DND-41 (cell line): Measurements from ENCODE around the gene CCDC178.
A peak's percentile ranks its signal among the peaks of the same experiment; 100 is the strongest.

Experiments used
- ATAC-seq: fragments of 200-7000 bp; cut with Tn5 transposase; 3 replicates; pipeline ENCODE4 v1.9.1; 2021; ENCODE audit warnings: low read depth; ENCODE audit not compliant: insufficient read depth
- DNase-seq: peaks from one replicate; pipeline ENCODE4 v3.0.0-alpha.2; 2020
- H2AFZ ChIP-seq: 2 replicates; pipeline ENCODE4 v1.6.0; 2012; ENCODE audit warnings: low read depth, low read length
- H3K27ac ChIP-seq: 2 replicates; pipeline ENCODE4 v1.5.1; 2012; ENCODE audit warnings: low read length, inconsistent platforms
- H3K27me3 ChIP-seq: fragments of 200-600 bp; sonication (generic); 2 replicates; pipeline ENCODE4 v1.6.0; 2012; ENCODE audit warnings: low read length, mild to moderate bottlenecking, inconsistent platforms; ENCODE audit not compliant: insufficient read depth, poor library complexity
- H3K36me3 ChIP-seq: 2 replicates; pipeline ENCODE4 v1.5.1; 2012; ENCODE audit warnings: low read length, inconsistent platforms; ENCODE audit not compliant: insufficient read depth
- H3K4me1 ChIP-seq: 2 replicates; pipeline ENCODE4 v1.5.1; 2012; ENCODE audit warnings: mild to moderate bottlenecking, low read length; ENCODE audit not compliant: insufficient read depth
- H3K4me2 ChIP-seq: 2 replicates; pipeline ENCODE4 v1.6.0; 2012; ENCODE audit warnings: mild to moderate bottlenecking, moderate library complexity, low read length, inconsistent platforms; ENCODE audit not compliant: insufficient read depth
- H3K4me3 ChIP-seq, 2 experiments: fragments of 200-600 bp in 1 of 2; shearing (Covaris generic) in 1 of 2; 2 replicates each; pipeline ENCODE4 v1.5.1; 2012 to 2016; ENCODE audit warnings: inconsistent platforms in 2 of 2, low read length in 2 of 2, mild to moderate bottlenecking in 2 of 2, low read depth in 1 of 2, moderate library complexity in 1 of 2
- H3K79me2 ChIP-seq: 2 replicates; pipeline ENCODE4 v1.6.0; 2012; ENCODE audit warnings: low read length, inconsistent platforms; ENCODE audit not compliant: insufficient read depth
- H3K9ac ChIP-seq: 2 replicates; pipeline ENCODE4 v1.6.0; 2012; ENCODE audit warnings: low read depth, mild to moderate bottlenecking, inconsistent platforms, low read length, moderate library complexity
- H3K9me3 ChIP-seq: 2 replicates; pipeline ENCODE4 v1.5.1; 2012; ENCODE audit warnings: low read length, moderate library complexity, mild to moderate bottlenecking, inconsistent platforms; ENCODE audit not compliant: insufficient read depth, severe bottlenecking
- H4K20me1 ChIP-seq: 2 replicates; pipeline ENCODE4 v1.6.0; 2012; ENCODE audit warnings: low read length; ENCODE audit not compliant: insufficient read depth
- EZH2 ChIP-seq: IDR thresholded peaks from 3 replicates; pipeline ENCODE4 v1.6.1; 2012; ENCODE audit warnings: borderline replicate concordance, low read depth, mild to moderate bottlenecking, moderate library complexity, low read length, inconsistent platforms; ENCODE audit not compliant: severe bottlenecking
- TF ChIP-seq, protein P1 (sequence below): IDR thresholded peaks from 2 replicates; pipeline ENCODE4 v1.5.1; 2012; ENCODE audit warnings: borderline replicate concordance, low read length, moderate library complexity, mild to moderate bottlenecking; ENCODE audit not compliant: poor library complexity, severe bottlenecking; ENCODE audit errors: extremely low read depth

CCDC178 gene

GRCh38 chr18:33022370-33022769 is 418.2 kb downstream of the CCDC178 start:
- no peak overlapping the region for H3K9ac ChIP-seq
- no peaks in the 10 kb centered on the region for H3K9me3 ChIP-seq
- H3K36me3 ChIP-seq: no peaks in the 10 kb centered on the region
- DNase-seq (no peak), ATAC-seq (no peak)
- H3K4me1 ChIP-seq: no peaks in the 10 kb centered on the region
- no peaks in the 10 kb centered on the region for H3K27me3 ChIP-seq
- H3K79me2 ChIP-seq: no peaks in the 10 kb centered on the region
- H2AFZ ChIP-seq: no peak overlapping the region
- TF ChIP-seq, protein P1, sequence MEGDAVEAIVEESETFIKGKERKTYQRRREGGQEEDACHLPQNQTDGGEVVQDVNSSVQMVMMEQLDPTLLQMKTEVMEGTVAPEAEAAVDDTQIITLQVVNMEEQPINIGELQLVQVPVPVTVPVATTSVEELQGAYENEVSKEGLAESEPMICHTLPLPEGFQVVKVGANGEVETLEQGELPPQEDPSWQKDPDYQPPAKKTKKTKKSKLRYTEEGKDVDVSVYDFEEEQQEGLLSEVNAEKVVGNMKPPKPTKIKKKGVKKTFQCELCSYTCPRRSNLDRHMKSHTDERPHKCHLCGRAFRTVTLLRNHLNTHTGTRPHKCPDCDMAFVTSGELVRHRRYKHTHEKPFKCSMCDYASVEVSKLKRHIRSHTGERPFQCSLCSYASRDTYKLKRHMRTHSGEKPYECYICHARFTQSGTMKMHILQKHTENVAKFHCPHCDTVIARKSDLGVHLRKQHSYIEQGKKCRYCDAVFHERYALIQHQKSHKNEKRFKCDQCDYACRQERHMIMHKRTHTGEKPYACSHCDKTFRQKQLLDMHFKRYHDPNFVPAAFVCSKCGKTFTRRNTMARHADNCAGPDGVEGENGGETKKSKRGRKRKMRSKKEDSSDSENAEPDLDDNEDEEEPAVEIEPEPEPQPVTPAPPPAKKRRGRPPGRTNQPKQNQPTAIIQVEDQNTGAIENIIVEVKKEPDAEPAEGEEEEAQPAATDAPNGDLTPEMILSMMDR: no peak
- no peak for TF ChIP-seq EZH2
- H3K4me2 ChIP-seq: no peak overlapping the region
- H3K27ac ChIP-seq: no peak overlapping the region
- no peaks in the 10 kb centered on the region for H4K20me1 ChIP-seq
- H3K4me3 ChIP-seq: no peak overlapping the region

DNA sequence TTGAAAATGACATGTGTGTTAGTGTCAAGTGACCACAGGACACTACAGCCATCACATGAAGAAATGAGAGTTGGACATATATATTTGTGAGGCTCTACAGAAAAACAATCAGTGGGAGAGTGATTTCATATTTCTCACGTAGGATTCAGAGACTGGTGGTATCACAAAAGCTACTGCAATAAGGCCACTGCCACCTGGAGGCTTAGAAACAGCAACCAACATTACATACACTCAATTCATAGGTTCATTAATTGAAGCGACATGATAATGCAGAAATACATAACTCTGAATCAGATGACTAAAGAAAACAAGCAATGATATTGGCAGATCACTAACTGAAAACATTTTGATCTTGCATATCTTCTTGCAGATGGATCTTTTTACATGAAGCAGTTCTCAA is 419.6 kb downstream of the CCDC178 start:
- no peak for TF ChIP-seq EZH2
- TF ChIP-seq, protein P1: peak; percentile 8
- Histone ChIP-seq H3K27me3 (no peaks in the 10 kb centered on the region), H3K27ac (no peak overlapping the region), H3K79me2 (no peaks in the 10 kb centered on the region), H2AFZ (no peak overlapping the region), H4K20me1 (no peaks in the 10 kb centered on the region), H3K9ac (no peak overlapping the region), H3K9me3 (no peaks in the 10 kb centered on the region), H3K36me3 (no peaks in the 10 kb centered on the region), H3K4me3 (no peak overlapping the region), H3K4me2 (no peak overlapping the region), H3K4me1 (no peaks in the 10 kb centered on the region)
- no peak for ATAC-seq
- no peak for DNase-seq

GRCh38 chr18:33014060-33014796 is 426.3 kb downstream of the CCDC178 start:
- TF ChIP-seq EZH2: no peak
- TF ChIP-seq, protein P1: no peak
- no peak for ATAC-seq
- Histone ChIP-seq H3K9me3 (no peaks in the 10 kb centered on the region), H3K4me3 (no peak overlapping the region), H3K9ac (no peak overlapping the region), H3K4me2 (no peak overlapping the region), H3K27ac (no peak overlapping the region), H3K27me3 (no peaks in the 10 kb centered on the region), H3K4me1 (no peaks in the 10 kb centered on the region; the same call in 1 of the 2 replicates), H2AFZ (no peak overlapping the region), H4K20me1 (no peaks in the 10 kb centered on the region), H3K79me2 (no peaks in the 10 kb centered on the region), H3K36me3 (no peaks in the 10 kb centered on the region)
- no peak for DNase-seq
